Activated T-cell treated with anti-CD3 and anti-CD28 coated beads, Interleukin-2, amount 50 U/mL, for 72 hours (primary cell): ENCODE results near the gene CAV1. TPM values are rescaled to one million over a fixed set of nuclear protein-coding genes. Genes with fewer than 3 reads are reported as not detected.
A peak's percentile ranks its signal among the peaks of the same experiment; 100 is the strongest.

ENCODE experiments used
- ATAC-seq, 2 donors: fragments of 150-1000 bp; cut with Tn5 transposase; replicated peaks in 1 of 2; 2 replicates each; pipeline ENCODE4 v1.10.0; 2021; ENCODE audit warnings: moderate library complexity in 2 of 2, mild to moderate bottlenecking in 1 of 2
- DNase-seq, 2 donors: peaks; one replicate each; pipeline ENCODE4 v3.0.0; 2021 to 2022; ENCODE audit warnings: mixed read lengths in 1 of 2
- H3K27ac Mint-ChIP-seq: one replicate; pipeline ENCODE4 v1.8.0; 2022; ENCODE audit warnings: mild to moderate bottlenecking, moderate library complexity, mixed read lengths
- H3K27me3 Mint-ChIP-seq: one replicate; pipeline ENCODE4 v1.8.0; 2022; ENCODE audit warnings: low read depth, mixed read lengths
- H3K36me3 Mint-ChIP-seq, 2 donors: one replicate each; pipeline ENCODE4 v1.8.0; 2022; ENCODE audit warnings: mixed read lengths in 2 of 2, mild to moderate bottlenecking in 1 of 2; ENCODE audit not compliant: insufficient read depth in 2 of 2
- H3K4me1 Mint-ChIP-seq: one replicate; pipeline ENCODE4 v1.8.0; 2022; ENCODE audit warnings: low read depth, mixed read lengths
- H3K4me3 Mint-ChIP-seq, 2 donors: one replicate each; pipeline ENCODE4 v1.8.0; 2022; ENCODE audit warnings: mild to moderate bottlenecking in 2 of 2, mixed read lengths in 2 of 2, moderate library complexity in 2 of 2
- H3K9me3 Mint-ChIP-seq, 2 donors: one replicate each; pipeline ENCODE4 v1.8.0; 2022; ENCODE audit warnings: mixed read lengths in 2 of 2
- total RNA-seq, 2 donors: library from RNA; stranded (reverse); gene quantifications; one replicate each; pipeline ENCODE4 v1.2.3, GENCODE V29; 2022

The CAV1 gene
- total RNA-seq, 2 donors from 2014 or later = 0.25 to 2.7 TPM

DNA sequence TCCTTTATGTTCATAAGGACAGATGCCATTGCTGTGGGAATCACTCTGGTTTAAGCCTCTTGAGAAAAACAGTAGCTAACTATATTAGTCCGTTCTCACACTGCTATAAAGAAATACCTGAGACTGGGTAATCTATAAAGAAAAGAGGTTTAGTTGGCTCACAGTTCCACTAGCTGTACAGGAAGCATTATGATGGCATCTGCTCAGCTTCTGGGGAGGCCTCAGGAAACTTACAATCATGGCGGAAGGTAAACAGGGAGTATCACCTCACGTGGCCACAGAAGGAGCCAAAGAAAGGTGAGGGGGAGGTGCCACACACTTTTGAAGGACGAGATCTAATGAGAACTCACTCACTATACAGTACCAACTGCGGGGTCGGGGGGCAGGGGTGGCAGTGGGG, 28.2 kb upstream of the CAV1 start:
- Mint-ChIP-seq H3K27me3 (peaks cover 66% of the 10 kb centered on the region), H3K9me3 (peaks cover 0 to 2% of the 10 kb centered on the region in 2 donors)
- ATAC-seq = no peak

GRCh38 chr7:116497708-116498107, 27.1 kb upstream of the CAV1 start:
- H3K4me1 Mint-ChIP-seq = peaks cover 10% of the 10 kb centered on the region
- no peak overlapping the region for H3K27ac Mint-ChIP-seq
- ATAC-seq (no peak), DNase-seq (no peak)
- H3K9me3 Mint-ChIP-seq = peaks cover 0 to 2% of the 10 kb centered on the region in 2 donors
- peaks cover 61% of the 10 kb centered on the region for H3K27me3 Mint-ChIP-seq
- peaks cover 0 to 1% of the 10 kb centered on the region in 2 donors for H3K36me3 Mint-ChIP-seq
- no peak overlapping the region for H3K4me3 Mint-ChIP-seq

More for the DNA sequence above, 28.2 kb upstream of the CAV1 start:
- H3K4me1 Mint-ChIP-seq = peaks cover 10% of the 10 kb centered on the region
- peaks cover 0 to 1% of the 10 kb centered on the region in 2 donors for H3K36me3 Mint-ChIP-seq
- no peak overlapping the region for H3K27ac Mint-ChIP-seq
- no peak for DNase-seq
- H3K4me3 Mint-ChIP-seq = no peak overlapping the region

- ATAC-seq (peak; percentile 50 to 65), DNase-seq (peak; percentile 25 to 26)
- Mint-ChIP-seq H3K36me3 (peaks cover 0 to 1% of the 10 kb centered on the region in 2 donors), H3K27ac (no peak within 1 kb of the TSS), H3K27me3 (peaks cover 69% of the 10 kb centered on the region), H3K4me3 (peak within 1 kb of the TSS; percentile 49 to 76), H3K4me1 (peaks cover 10% of the 10 kb centered on the region), H3K9me3 (peaks cover 0 to 2% of the 10 kb centered on the region in 2 donors)
Observed at GRCh38 chr7:116499168-116500077, 25.4 kb upstream of the CAV1 start, which contains the start of gene CAV2. TSS of gene CAV2 (plus strand) at chr7:116499738. CDS start at chr7:116499782, 44 bp downstream.

GRCh38 chr7:116500078-116500853, 24.6 kb upstream of the CAV1 start:
- no peak overlapping the region for H3K27ac Mint-ChIP-seq
- peaks cover 71% of the 10 kb centered on the region for H3K27me3 Mint-ChIP-seq
- H3K4me3 Mint-ChIP-seq = peak overlapping the region; percentile 49 to 76
- ATAC-seq (peak; percentile 92 to 97), DNase-seq (peak; percentile 56 to 68)
- H3K9me3 Mint-ChIP-seq = peaks cover 0 to 2% of the 10 kb centered on the region in 2 donors
- peaks cover 10% of the 10 kb centered on the region for H3K4me1 Mint-ChIP-seq
- peaks cover 0 to 1% of the 10 kb centered on the region in 2 donors for H3K36me3 Mint-ChIP-seq

DNA sequence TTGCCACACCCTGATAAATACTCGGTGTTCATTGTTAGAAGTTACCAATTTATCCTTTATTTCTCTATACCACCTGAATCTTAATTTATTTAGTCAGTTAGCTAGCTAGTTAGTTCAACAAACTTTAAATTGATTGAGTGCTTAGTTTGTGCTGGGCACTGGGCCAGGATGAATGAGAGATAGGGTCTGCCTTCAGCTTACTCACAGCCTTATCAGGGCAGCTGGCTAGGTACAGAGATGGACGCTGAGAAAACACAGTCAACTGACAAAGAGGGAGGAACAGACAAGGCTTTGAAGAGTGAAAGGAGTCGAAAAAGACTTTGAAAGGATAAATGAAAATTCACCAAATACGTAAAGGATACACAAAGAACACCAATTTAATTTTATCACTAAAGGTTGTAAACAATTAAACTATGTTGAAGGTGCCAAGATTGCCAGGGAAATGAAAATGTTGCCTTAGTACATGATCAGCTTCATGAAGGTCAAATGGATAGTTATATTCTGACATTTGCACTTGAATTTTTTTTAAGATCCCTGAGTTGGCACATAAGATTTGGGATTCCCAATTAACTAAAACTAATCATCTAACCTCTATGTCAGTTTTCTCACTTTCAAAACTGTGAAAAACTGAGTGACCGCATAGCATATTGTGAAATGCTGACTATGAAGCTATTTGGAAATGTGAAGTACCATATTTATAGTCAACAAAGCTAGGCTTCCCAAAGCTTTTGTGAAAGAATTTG, 23.2 kb upstream of the CAV1 start:
- ATAC-seq = no peak
- H3K27ac Mint-ChIP-seq = no peak overlapping the region
- no peak for DNase-seq
- H3K27me3 Mint-ChIP-seq = peaks cover 69% of the 10 kb centered on the region
- peaks cover 10% of the 10 kb centered on the region for H3K4me1 Mint-ChIP-seq
- peaks cover 0 to 1% of the 10 kb centered on the region in 2 donors for H3K36me3 Mint-ChIP-seq
- H3K4me3 Mint-ChIP-seq = no peak overlapping the region
- peaks cover 0 to 2% of the 10 kb centered on the region in 2 donors for H3K9me3 Mint-ChIP-seq

GRCh38 chr7:116502201-116503096, 22.4 kb upstream of the CAV1 start:
- Mint-ChIP-seq H3K4me1 (peaks cover 10% of the 10 kb centered on the region), H3K27ac (no peak overlapping the region), H3K9me3 (no peaks in the 10 kb centered on the region), H3K27me3 (peaks cover 61% of the 10 kb centered on the region), H3K4me3 (no peak overlapping the region), H3K36me3 (no peaks in the 10 kb centered on the region)
- no peak for ATAC-seq
- no peak for DNase-seq

GRCh38 chr7:116503835-116504234, 21.0 kb upstream of the CAV1 start:
- H3K9me3 Mint-ChIP-seq = no peaks in the 10 kb centered on the region
- DNase-seq (no peak), ATAC-seq (no peak)
- H3K36me3 Mint-ChIP-seq = no peaks in the 10 kb centered on the region
- H3K27me3 Mint-ChIP-seq = peaks cover 47% of the 10 kb centered on the region
- H3K4me3 Mint-ChIP-seq = no peak overlapping the region
- peak overlapping the region; percentile 68 for H3K27ac Mint-ChIP-seq
- H3K4me1 Mint-ChIP-seq = peaks cover 10% of the 10 kb centered on the region

DNA sequence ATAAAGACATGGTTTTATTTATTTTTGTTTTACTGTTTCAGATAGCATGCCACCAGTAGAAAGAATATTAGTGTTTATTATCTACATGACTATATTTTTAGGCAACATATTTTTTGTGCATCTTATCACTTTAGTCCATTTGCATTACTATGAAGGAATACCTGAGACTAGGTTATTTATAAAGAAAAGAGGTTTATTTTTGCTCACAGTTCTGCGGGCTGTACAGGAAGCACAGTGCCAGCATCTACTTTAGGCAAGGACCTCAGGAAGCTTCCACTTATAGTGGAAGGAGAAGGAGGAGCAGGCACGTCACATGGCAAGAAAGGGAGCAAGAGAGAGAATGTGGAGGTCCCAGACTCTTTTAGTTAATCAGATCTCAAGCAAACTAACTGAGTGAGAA, 19.6 kb upstream of the CAV1 start:
- ATAC-seq (no peak), DNase-seq (no peak)
- Mint-ChIP-seq H3K9me3 (no peaks in the 10 kb centered on the region), H3K27ac (no peak overlapping the region), H3K4me3 (no peak overlapping the region), H3K36me3 (no peaks in the 10 kb centered on the region), H3K27me3 (peaks cover 47% of the 10 kb centered on the region), H3K4me1 (peaks cover 7% of the 10 kb centered on the region)

- ATAC-seq (no peak), DNase-seq (no peak)
- Mint-ChIP-seq H3K27ac (no peak overlapping the region), H3K4me3 (no peak overlapping the region), H3K36me3 (no peaks in the 10 kb centered on the region), H3K4me1 (peaks cover 2% of the 10 kb centered on the region), H3K27me3 (peaks cover 43% of the 10 kb centered on the region), H3K9me3 (no peaks in the 10 kb centered on the region)
Observed at GRCh38 chr7:116505823-116506222, 19.0 kb upstream of the CAV1 start.

DNA sequence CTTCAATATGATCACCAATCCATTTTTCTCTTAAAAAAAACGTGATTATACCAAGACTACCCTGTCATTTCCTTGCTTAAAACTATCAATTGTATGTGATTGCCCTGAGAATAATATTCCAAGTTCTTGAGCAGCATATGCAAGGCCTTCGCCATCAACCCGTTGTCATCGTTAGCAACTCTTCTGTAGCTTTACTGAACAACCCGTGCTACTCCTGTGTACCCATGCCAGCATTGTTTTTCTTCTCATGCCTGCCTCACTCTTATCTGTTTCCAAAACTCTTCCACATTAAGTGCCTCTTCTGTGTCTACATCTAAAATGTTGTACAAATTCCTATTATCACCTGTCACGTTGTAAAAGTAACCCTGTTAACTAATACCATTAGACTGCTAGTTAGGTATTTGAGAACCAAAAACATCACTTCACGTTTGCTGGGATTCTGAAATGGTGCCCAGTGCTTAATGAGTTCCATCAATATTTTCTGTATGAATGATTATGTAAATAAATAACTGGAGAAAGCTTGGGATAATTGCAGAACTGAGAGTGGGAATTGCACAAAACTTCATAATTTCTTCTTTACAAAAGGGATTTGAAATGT, 14.8 kb upstream of the CAV1 start:
- no peaks in the 10 kb centered on the region for H3K36me3 Mint-ChIP-seq
- ATAC-seq (no peak), DNase-seq (no peak)
- H3K27me3 Mint-ChIP-seq = peaks cover 49% of the 10 kb centered on the region
- no peak overlapping the region for H3K4me3 Mint-ChIP-seq
- no peaks in the 10 kb centered on the region for H3K9me3 Mint-ChIP-seq
- no peak overlapping the region for H3K27ac Mint-ChIP-seq
- H3K4me1 Mint-ChIP-seq = peaks cover 7% of the 10 kb centered on the region

DNA sequence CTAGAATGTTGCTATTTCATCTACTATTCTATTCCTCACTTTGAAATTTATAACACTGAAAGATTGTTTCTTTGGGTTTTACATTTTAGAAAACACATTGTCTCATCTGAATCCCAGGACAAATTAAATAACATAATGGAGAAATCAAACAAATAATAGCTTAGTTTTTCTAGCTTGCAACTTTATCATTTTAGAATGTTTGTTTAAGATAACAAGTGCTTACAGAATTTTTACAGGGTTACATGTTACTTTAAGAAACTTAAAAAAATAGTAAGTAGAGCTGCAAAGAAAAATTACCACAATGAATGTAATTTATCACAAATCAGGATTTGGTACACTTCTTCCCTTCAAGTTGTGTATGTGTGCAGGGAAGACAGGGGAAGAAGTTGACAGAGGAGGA, 14.0 kb upstream of the CAV1 start:
- ATAC-seq (no peak), DNase-seq (no peak)
- Mint-ChIP-seq H3K4me3 (peak overlapping the region in 1 of 2 donors; percentile 54), H3K4me1 (peaks cover 7% of the 10 kb centered on the region), H3K36me3 (no peaks in the 10 kb centered on the region), H3K9me3 (no peaks in the 10 kb centered on the region), H3K27ac (no peak overlapping the region), H3K27me3 (peaks cover 49% of the 10 kb centered on the region)
